ENCODE results near the gene GALNT10.

DNA sequence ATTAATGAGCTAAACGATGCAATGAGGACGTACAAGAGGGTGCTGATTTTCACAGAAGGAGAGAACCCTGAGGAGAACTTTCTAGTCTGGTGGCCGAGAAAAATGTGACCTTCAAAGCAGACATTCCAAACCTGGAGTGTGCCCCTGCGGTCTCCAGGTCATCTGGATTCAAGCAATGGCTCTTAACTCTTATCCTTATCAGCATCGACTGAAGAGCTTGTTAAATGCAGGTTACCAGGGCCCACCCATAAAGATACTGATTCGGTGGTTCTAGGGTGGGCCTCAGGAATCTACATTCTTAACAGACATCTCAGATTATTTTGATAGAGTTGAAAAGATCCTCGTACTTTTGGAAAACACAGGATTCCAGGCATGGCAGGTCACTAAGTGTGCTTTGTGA, 151.7 kb downstream of the GALNT10 start:
- no peak for TF ChIP-seq EP300 (IDR thresholded peaks at IDR 0.05; ENCODE audit: borderline replicate concordance in 1 of 2, control insufficient read depth in 1 of 2, low read depth in 2 of 2, low read length in 2 of 2)
- TF ChIP-seq CEBPB (IDR thresholded peaks at IDR 0.05; ENCODE audit: borderline replicate concordance in 1 of 2, low read depth in 2 of 2, low read length in 2 of 2) = no peak
